ENCODE measurements around the gene MC3R. TPM values are rescaled to one million over a fixed set of nuclear protein-coding genes. Genes with fewer than 3 reads are reported as not detected.

MC3R gene
- not detected for total RNA-seq
- not detected for polyA plus RNA-seq (2013, experiment 1 of 2)
- not detected for polyA plus RNA-seq (2013, experiment 2 of 2)
- long read RNA-seq, experiment 1 = 0 reads
- long read RNA-seq, experiment 2 = 0 reads
- long read RNA-seq, experiment 3 = 0 reads
- long read RNA-seq, experiment 4 = 0 reads

- TF ChIP-seq CTCF (conservative IDR thresholded peaks at IDR 0.05) = peak; percentile 87
- H3K4me1 ChIP-seq (ENCODE audit: control insufficient read depth, insufficient read depth, low read length) = no peaks in the 10 kb centered on the region
- no peaks in the 10 kb centered on the region for H3K36me3 ChIP-seq (ENCODE audit: control insufficient read depth, insufficient read depth, low read length)
- H3K9me3 ChIP-seq (ENCODE audit: control insufficient read depth, low read length) = peaks cover 56% of the 10 kb centered on the region
- H3K27me3 ChIP-seq (ENCODE audit: control insufficient read depth, insufficient read depth, low read length, poor library complexity, severe bottlenecking) = no peaks in the 10 kb centered on the region
- H3K4me3 ChIP-seq (ENCODE audit: low read length) = no peak within 1 kb of the TSS
- Mint-ChIP-seq H3K9me3 (peaks cover 45% of the 10 kb centered on the region), H3K36me3 (ENCODE audit: low read depth) (no peaks in the 10 kb centered on the region), H3K4me3 (no peak within 1 kb of the TSS), H3K4me1 (no peaks in the 10 kb centered on the region), H3K27ac (no peak within 1 kb of the TSS), H3K27me3 (ENCODE audit: insufficient read depth) (peaks cover 25% of the 10 kb centered on the region)
- peak; percentile 89 for DNase-seq
- no peak within 1 kb of the TSS for H3K27ac ChIP-seq (ENCODE audit: low read depth, low read length)
- WGBS, 2 experiments (ENCODE audit: insufficient coverage in 1 of 2, insufficient read length in 1 of 2) = 55 to 61% methylated on average over 8 to 9 of the region's 9 CpGs
- no peak within 1 kb of the TSS for H3K9ac ChIP-seq (ENCODE audit: extremely low read depth, low read length, poor library complexity, severe bottlenecking)
Measured at GRCh38 chr20:56247954-56248782, at the start of gene MC3R. TSS of gene MC3R (plus strand) at chr20:56248732. CDS start at chr20:56248844, 112 bp downstream.

GRCh38 chr20:56200456-56200855 lies 48.1 kb upstream of the MC3R start:
- Mint-ChIP-seq H3K9me3 (peaks cover 85% of the 10 kb centered on the region), H3K4me1 (no peaks in the 10 kb centered on the region), H3K27ac (no peak overlapping the region), H3K4me3 (no peak overlapping the region), H3K27me3 (ENCODE audit: insufficient read depth) (no peaks in the 10 kb centered on the region), H3K36me3 (ENCODE audit: low read depth) (no peaks in the 10 kb centered on the region)
- Histone ChIP-seq H3K9me3 (ENCODE audit: control insufficient read depth, low read length) (peaks cover 92% of the 10 kb centered on the region), H3K36me3 (ENCODE audit: control insufficient read depth, insufficient read depth, low read length) (no peaks in the 10 kb centered on the region), H3K27me3 (ENCODE audit: control insufficient read depth, insufficient read depth, low read length, poor library complexity, severe bottlenecking) (no peaks in the 10 kb centered on the region), H3K4me1 (ENCODE audit: control insufficient read depth, insufficient read depth, low read length) (no peaks in the 10 kb centered on the region), H3K9ac (ENCODE audit: extremely low read depth, low read length, poor library complexity, severe bottlenecking) (no peak overlapping the region), H3K27ac (ENCODE audit: low read depth, low read length) (no peak overlapping the region), H3K4me3 (ENCODE audit: low read length) (no peak overlapping the region)
- whole genome bisulfite sequencing, 2 experiments (ENCODE audit: insufficient coverage in 1 of 2, insufficient read length in 1 of 2) = 71 to 73% methylated on average over 3 of the region's 3 CpGs
- no peak for DNase-seq
- TF ChIP-seq CTCF (conservative IDR thresholded peaks at IDR 0.05) = peak; percentile 63

GRCh38 chr20:56202493-56203077 lies 45.9 kb upstream of the MC3R start:
- DNase-seq = no peak
- Histone ChIP-seq H3K4me3 (ENCODE audit: low read length) (no peak overlapping the region), H3K36me3 (ENCODE audit: control insufficient read depth, insufficient read depth, low read length) (no peaks in the 10 kb centered on the region), H3K27ac (ENCODE audit: low read depth, low read length) (no peak overlapping the region), H3K27me3 (ENCODE audit: control insufficient read depth, insufficient read depth, low read length, poor library complexity, severe bottlenecking) (no peaks in the 10 kb centered on the region), H3K9ac (ENCODE audit: extremely low read depth, low read length, poor library complexity, severe bottlenecking) (no peak overlapping the region), H3K4me1 (ENCODE audit: control insufficient read depth, insufficient read depth, low read length) (no peaks in the 10 kb centered on the region), H3K9me3 (ENCODE audit: control insufficient read depth, low read length) (peaks cover 88% of the 10 kb centered on the region)
- no peak overlapping the region for H3K27ac Mint-ChIP-seq
- H3K9me3 Mint-ChIP-seq = peaks cover 85% of the 10 kb centered on the region
- no peak overlapping the region for H3K4me3 Mint-ChIP-seq
- peak; percentile 55 for TF ChIP-seq CTCF (conservative IDR thresholded peaks at IDR 0.05)
- no peaks in the 10 kb centered on the region for H3K4me1 Mint-ChIP-seq
- no peaks in the 10 kb centered on the region for H3K36me3 Mint-ChIP-seq (ENCODE audit: low read depth)
- WGBS, 2 experiments (ENCODE audit: insufficient coverage in 1 of 2, insufficient read length in 1 of 2) = 61 to 71% methylated on average over 4 to 6 of the region's 6 CpGs
- H3K27me3 Mint-ChIP-seq (ENCODE audit: insufficient read depth) = no peaks in the 10 kb centered on the region
